Measurements from ENCODE around the gene ENTPD5. TPM values are rescaled to one million over a fixed set of nuclear protein-coding genes. Genes with fewer than 3 reads are reported as not detected.
"Not testable (repeated sequence)": the region's sequence is repeated elsewhere in the genome, so short reads cannot be mapped to it uniquely, and the experiment has no call there.

The ENTPD5 gene
- polyA plus RNA-seq, 1 donor from 2014 or later = 5.7 TPM

GRCh38 chr14:73935666-73936065 lies 83.4 kb downstream of the ENTPD5 start:
- no peak overlapping the region for H2AFZ ChIP-seq (ENCODE audit: low read depth, low read length)
- no peak overlapping the region for H3K4me3 ChIP-seq (ENCODE audit: low read length)
- no peaks in the 10 kb centered on the region for H4K20me1 ChIP-seq (ENCODE audit: insufficient read depth)
- no peak for TF ChIP-seq SMC3 (conservative IDR thresholded peaks at IDR 0.05; ENCODE audit: poor library complexity)
- TF ChIP-seq CTCF (IDR thresholded peaks at IDR 0.05; ENCODE audit: poor library complexity, severe bottlenecking) = peak; percentile 36
- no peak for TF ChIP-seq TAF1 (IDR thresholded peaks at IDR 0.05; ENCODE audit: low read depth)
- H3K9me3 ChIP-seq (ENCODE audit: low read length) = no peaks in the 10 kb centered on the region
- H3K79me2 ChIP-seq (replicated peaks; ENCODE audit: insufficient read depth, low read length) = no peaks in the 10 kb centered on the region
- no peaks in the 10 kb centered on the region for H3F3A ChIP-seq (ENCODE audit: insufficient read depth, low read length, poor library complexity, severe bottlenecking)
- no peaks in the 10 kb centered on the region for H3K9me2 ChIP-seq (ENCODE audit: insufficient read depth, low read length)
- H3K36me3 ChIP-seq (ENCODE audit: insufficient read depth, low read length) = peaks cover 12% of the 10 kb centered on the region
- H3K9ac ChIP-seq (ENCODE audit: low read length) = no peak overlapping the region
- H3K27me3 ChIP-seq (ENCODE audit: insufficient read depth, low read depth, low read length) = no peaks in the 10 kb centered on the region
- no peak overlapping the region for H3K27ac ChIP-seq (ENCODE audit: low read length)
- no peak overlapping the region for H3K4me2 ChIP-seq (ENCODE audit: low read length)

GRCh38 chr14:73924337-73924736 lies 94.8 kb downstream of the ENTPD5 start:
- Histone ChIP-seq H2AFZ (ENCODE audit: low read depth, low read length) (no peak overlapping the region), H3K27ac (ENCODE audit: low read length) (no peak overlapping the region), H3K4me2 (ENCODE audit: low read length) (no peak overlapping the region), H3K9me2 (ENCODE audit: insufficient read depth, low read length) (no peaks in the 10 kb centered on the region), H4K20me1 (ENCODE audit: insufficient read depth) (no peaks in the 10 kb centered on the region), H3K79me2 (replicated peaks; ENCODE audit: insufficient read depth, low read length) (no peaks in the 10 kb centered on the region), H3K36me3 (ENCODE audit: insufficient read depth, low read length) (peaks cover 11% of the 10 kb centered on the region), H3F3A (ENCODE audit: insufficient read depth, low read length, poor library complexity, severe bottlenecking) (no peaks in the 10 kb centered on the region), H3K9ac (ENCODE audit: low read length) (no peak overlapping the region), H3K9me3 (ENCODE audit: low read length) (no peaks in the 10 kb centered on the region), H3K27me3 (ENCODE audit: insufficient read depth, low read depth, low read length) (no peaks in the 10 kb centered on the region), H3K4me3 (ENCODE audit: low read length) (no peak overlapping the region)
- TF ChIP-seq MXI1 (conservative IDR thresholded peaks at IDR 0.05; ENCODE audit: poor library complexity, severe bottlenecking) (no peak), SMC3 (conservative IDR thresholded peaks at IDR 0.05; ENCODE audit: poor library complexity) (no peak), TAF1 (IDR thresholded peaks at IDR 0.05; ENCODE audit: low read depth) (no peak), EP300 (conservative IDR thresholded peaks at IDR 0.05; ENCODE audit: poor library complexity, severe bottlenecking) (no peak)

- H3K27ac ChIP-seq (ENCODE audit: low read length); H2AFZ ChIP-seq (ENCODE audit: low read depth, low read length); H3K27me3 ChIP-seq (ENCODE audit: insufficient read depth, low read depth, low read length); H3K4me2 ChIP-seq (ENCODE audit: low read length); H4K20me1 ChIP-seq (ENCODE audit: insufficient read depth); H3F3A ChIP-seq (ENCODE audit: insufficient read depth, low read length, poor library complexity, severe bottlenecking); H3K9ac ChIP-seq (ENCODE audit: low read length); H3K9me3 ChIP-seq (ENCODE audit: low read length); H3K79me2 ChIP-seq (replicated peaks; ENCODE audit: insufficient read depth, low read length); H3K9me2 ChIP-seq (ENCODE audit: insufficient read depth, low read length); H3K4me3 ChIP-seq (ENCODE audit: low read length): not testable (repeated sequence)
- peaks cover 11% of the 10 kb centered on the region for H3K36me3 ChIP-seq (ENCODE audit: insufficient read depth, low read length)
Observed at GRCh38 chr14:73919457-73919856, 99.6 kb downstream of the ENTPD5 start.

- Histone ChIP-seq H3K36me3 (ENCODE audit: insufficient read depth, low read length) (no peaks in the 10 kb centered on the region), H3K9me2 (ENCODE audit: insufficient read depth, low read length) (no peaks in the 10 kb centered on the region), H3F3A (ENCODE audit: insufficient read depth, low read length, poor library complexity, severe bottlenecking) (no peaks in the 10 kb centered on the region), H3K4me3 (ENCODE audit: low read length) (no peak overlapping the region), H3K9ac (ENCODE audit: low read length) (no peak overlapping the region), H3K79me2 (replicated peaks; ENCODE audit: insufficient read depth, low read length) (no peaks in the 10 kb centered on the region), H3K9me3 (ENCODE audit: low read length) (no peaks in the 10 kb centered on the region), H3K4me2 (ENCODE audit: low read length) (no peak overlapping the region), H4K20me1 (ENCODE audit: insufficient read depth) (no peaks in the 10 kb centered on the region), H3K27me3 (ENCODE audit: insufficient read depth, low read depth, low read length) (no peaks in the 10 kb centered on the region), H3K27ac (ENCODE audit: low read length) (no peak overlapping the region), H2AFZ (ENCODE audit: low read depth, low read length) (no peak overlapping the region)
- TF ChIP-seq SMC3 (conservative IDR thresholded peaks at IDR 0.05; ENCODE audit: poor library complexity) (no peak), RAD21 (conservative IDR thresholded peaks at IDR 0.05) (no peak), MXI1 (conservative IDR thresholded peaks at IDR 0.05; ENCODE audit: poor library complexity, severe bottlenecking) (no peak), TAF1 (IDR thresholded peaks at IDR 0.05; ENCODE audit: low read depth) (no peak), CTCF (IDR thresholded peaks at IDR 0.05; ENCODE audit: poor library complexity, severe bottlenecking) (no peak), EP300 (conservative IDR thresholded peaks at IDR 0.05; ENCODE audit: poor library complexity, severe bottlenecking) (no peak), REST (IDR thresholded peaks at IDR 0.05; ENCODE audit: borderline replicate concordance) (no peak), POLR2AphosphoS5 (IDR thresholded peaks at IDR 0.05) (no peak), EZH2 (IDR thresholded peaks at IDR 0.05; ENCODE audit: borderline replicate concordance, insufficient read depth, low read length, poor library complexity, severe bottlenecking) (no peak)
Observed at GRCh38 chr14:73916324-73916723, 102.8 kb downstream of the ENTPD5 start.
